Activated CD4-positive, alpha-beta T cell treated with anti-CD3 and anti-CD28 coated beads for 4 hours (primary cell): Measurements from ENCODE around the gene APPL2.

ENCODE experiments used
- DNase-seq, 2 donors: peaks; one replicate each; pipeline ENCODE4 v3.0.0-alpha.2; 2020

APPL2 gene

GRCh38 chr12:105222284-105222655, 13.7 kb downstream of the APPL2 start:
- no peak for DNase-seq

- DNase-seq, result no peak
These were observed 14.2 kb downstream of the APPL2 start for GRCh38 chr12:105221583-105222283.

- no peak for DNase-seq
These were observed 15.1 kb downstream of the APPL2 start for GRCh38 chr12:105220929-105221290.

GRCh38 chr12:105220150-105220928, 15.6 kb downstream of the APPL2 start:
- no peak for DNase-seq

GRCh38 chr12:105219261-105220028, 16.5 kb downstream of the APPL2 start:
- DNase-seq, result no peak

- DNase-seq, result no peak
These were observed 17.5 kb downstream of the APPL2 start for GRCh38 chr12:105218434-105218833.

- no peak for DNase-seq
These were observed 21.2 kb downstream of the APPL2 start for GRCh38 chr12:105214670-105215375.

- no peak for DNase-seq
These were observed 21.8 kb downstream of the APPL2 start for GRCh38 chr12:105214148-105214547.

- no peak for DNase-seq
These were observed 23.5 kb downstream of the APPL2 start for GRCh38 chr12:105212438-105212837.

- no peak for DNase-seq
These were observed 26.9 kb downstream of the APPL2 start for GRCh38 chr12:105209091-105209490.

- DNase-seq, result no peak
These were observed 29.1 kb downstream of the APPL2 start for GRCh38 chr12:105206686-105207374.

GRCh38 chr12:105205322-105206048, 30.5 kb downstream of the APPL2 start:
- DNase-seq, result no peak

GRCh38 chr12:105204916-105205315, 31.1 kb downstream of the APPL2 start:
- DNase-seq, result peak; percentile 2 to 8

- DNase-seq, result no peak
These were observed 31.8 kb downstream of the APPL2 start for GRCh38 chr12:105204127-105204526.

GRCh38 chr12:105202202-105202601, 33.8 kb downstream of the APPL2 start:
- no peak for DNase-seq

GRCh38 chr12:105201299-105201698, 34.7 kb downstream of the APPL2 start:
- no peak for DNase-seq

GRCh38 chr12:105200385-105200784, 35.6 kb downstream of the APPL2 start:
- DNase-seq, result no peak

GRCh38 chr12:105198961-105199360, 37.0 kb downstream of the APPL2 start:
- DNase-seq, result no peak

- DNase-seq, result no peak
These were observed 39.9 kb downstream of the APPL2 start for GRCh38 chr12:105196090-105196489.

- no peak for DNase-seq
These were observed 41.0 kb downstream of the APPL2 start for GRCh38 chr12:105194947-105195346.

GRCh38 chr12:105192624-105193225, 43.2 kb downstream of the APPL2 start:
- no peak for DNase-seq
